Panc1 (cell line): Measurements from ENCODE around the gene IRGC. TPM values are rescaled to one million over a fixed set of nuclear protein-coding genes. Genes with fewer than 3 reads are reported as not detected.

Source experiments
- ATAC-seq: fragments of 200-7000 bp; cut with Tn5 transposase; 2 replicates; pipeline ENCODE4 v1.9.1; 2020; ENCODE audit warnings: mild to moderate bottlenecking, moderate library complexity
- BruUV-seq: library from RNA; stranded (reverse); fragments of 400-500 nt; replicated peaks from 2 replicates; lab custom pipeline; 2021; lab: Mats Ljungman, UMichigan
- CTCF ChIA-PET: fragments of 300-600 bp; sonication (Branson Sonifier 250); formaldehyde crosslinking; loops from one replicate; lab custom pipeline; 2022; ENCODE audit warnings: antibody characterized with exemption; lab: Charles Lee
- POLR2A ChIA-PET: fragments of 300-600 bp; sonication (Branson Sonifier 250); formaldehyde crosslinking; loops from one replicate; lab custom pipeline; 2022; ENCODE audit warnings: antibody characterized with exemption; lab: Charles Lee
- DNase-seq: peaks from one replicate; pipeline ENCODE4 v3.0.0-alpha.2; 2010; ENCODE audit warnings: low read depth, low spot score
- H3K27ac ChIP-seq: 2 replicates; pipeline ENCODE4 v1.5.1; 2011; ENCODE audit warnings: mild to moderate bottlenecking, low read length, inconsistent platforms
- H3K27me3 ChIP-seq: fragments of 200-500 bp; sonication (Bioruptor generic); 2 replicates; pipeline ENCODE4 v1.6.0; 2014; ENCODE audit warnings: low read length, inconsistent platforms; ENCODE audit not compliant: control insufficient read depth, insufficient read depth
- H3K36me3 ChIP-seq: fragments of 200-500 bp; sonication (Bioruptor generic); 2 replicates; pipeline ENCODE4 v1.5.1; 2014; ENCODE audit warnings: inconsistent platforms, mild to moderate bottlenecking, low read length, moderate library complexity; ENCODE audit not compliant: control insufficient read depth, insufficient read depth
- H3K4me1 ChIP-seq: 2 replicates; pipeline ENCODE4 v1.5.1; 2011; ENCODE audit warnings: inconsistent platforms, mild to moderate bottlenecking, low read length, moderate library complexity; ENCODE audit not compliant: control insufficient read depth, insufficient read depth
- H3K4me3 ChIP-seq, 2 experiments: 2 replicates each; pipeline ENCODE4 v1.5.1; 2011 to 2012; ENCODE audit warnings: low read depth in 2 of 2, low read length in 2 of 2, mild to moderate bottlenecking in 2 of 2, inconsistent platforms in 1 of 2, moderate library complexity in 1 of 2
- H3K9me3 ChIP-seq: fragments of 200-500 bp; sonication (Bioruptor generic); 2 replicates; pipeline ENCODE4 v1.5.1; 2014; ENCODE audit warnings: low read depth, mild to moderate bottlenecking, inconsistent platforms, low read length, moderate library complexity; ENCODE audit not compliant: control insufficient read depth, insufficient read depth
- CTCF ChIP-seq: fragments of 450-650 bp; IDR thresholded peaks from 2 replicates; pipeline ENCODE4 v1.5.1; 2017; ENCODE audit warnings: mild to moderate bottlenecking
- POLR2AphosphoS5 ChIP-seq: IDR thresholded peaks from 2 replicates; pipeline ENCODE4 v1.6.1; 2012; ENCODE audit warnings: mild to moderate bottlenecking, low read depth, low read length, moderate library complexity
- REST ChIP-seq, 2 experiments: IDR thresholded peaks; 2 replicates each; pipeline ENCODE4 v1.6.1; 2011 to 2012; ENCODE audit warnings: low read depth in 2 of 2, control low read depth in 1 of 2, low read length in 1 of 2, mild to moderate bottlenecking in 1 of 2, moderate library complexity in 1 of 2; ENCODE audit not compliant: insufficient read depth in 1 of 2
- SIN3A ChIP-seq: IDR thresholded peaks from 2 replicates; pipeline ENCODE4 v1.6.1; 2012; ENCODE audit warnings: low read depth, mild to moderate bottlenecking, low read length, moderate library complexity, borderline replicate concordance; ENCODE audit not compliant: insufficient read depth
- TCF7L2 ChIP-seq: IDR thresholded peaks from 2 replicates; pipeline ENCODE4 v1.6.1; 2011; ENCODE audit warnings: mild to moderate bottlenecking, low read depth, low read length, inconsistent platforms
- in situ Hi-C: cut with HindIII; loops from 2 replicates; pipeline ENCODE4 v1.10.0; 2016; ENCODE audit warnings: low sequenced_read_pairs, low pct_unique_long_range_greater_than_20kb
- intact Hi-C: fragments of 100-400 bp; cut with micrococcal nuclease; formaldehyde crosslinking; loops from one replicate; pipeline ENCODE4 v1.10.0; 2022; ENCODE audit not compliant: unreplicated experiment
- total RNA-seq: library from RNA; stranded (reverse); gene quantifications from one replicate; pipeline ENCODE4 v1.2.1, GENCODE V29; 2021; ENCODE audit not compliant: unreplicated experiment

IRGC gene
- total RNA-seq, 1 experiment from 2014 or later: not detected

- BruUV-seq: no TSS peak
- ATAC-seq: no peak
These were observed 9.6 kb downstream of the IRGC start for GRCh38 chr19:43725468-43725867.

More at GRCh38 chr19:43725468-43725867, 9.6 kb downstream of the IRGC start:
- ChIA-PET CTCF (interaction anchor here (0.6 to 0.7 kb wide), 2 partner anchors 24 to 129 kb away, joined by 3 to 4 read pairs; partner anchors contain the start of genes IRGQ and ZNF576), POLR2A (interaction anchor here (0.5 to 1.7 kb wide), 4 partner anchors 18 to 62 kb away, joined by 3 to 10 read pairs (median 8); no protein-coding TSS in a partner anchor)
- TF ChIP-seq CTCF: no peak
- no peak for TF ChIP-seq POLR2AphosphoS5
- TF ChIP-seq TCF7L2: no peak
- no peak for TF ChIP-seq SIN3A
- TF ChIP-seq REST (IDR thresholded peaks at IDR 0.05; ENCODE audit: insufficient read depth in 1 of 2, low read depth in 2 of 2, low read length in 1 of 2): no peak
- no peaks in the 10 kb centered on the region for H3K4me1 ChIP-seq
- in situ Hi-C loops: no loop called here
- DNase-seq: no peak
- no peaks in the 10 kb centered on the region for H3K27me3 ChIP-seq
- no peaks in the 10 kb centered on the region for H3K9me3 ChIP-seq
- no peak overlapping the region for H3K27ac ChIP-seq
- H3K36me3 ChIP-seq: no peaks in the 10 kb centered on the region; the same call in 1 of the 2 replicates
- intact Hi-C loops: no loop called here
- no peak overlapping the region for H3K4me3 ChIP-seq
